Fibroblast of gingiva (primary cell): Measurements from ENCODE around the gene FGD5.

Experiments used
- DNase-seq: peaks from one replicate; pipeline ENCODE4 v3.0.0-alpha.2; 2011; ENCODE audit warnings: low read depth

The FGD5 gene

GRCh38 chr3:14827776-14828175 lies 9.0 kb downstream of the FGD5 start:
- no peak for DNase-seq

- DNase-seq, result no peak
These were observed 11.0 kb downstream of the FGD5 start for GRCh38 chr3:14829811-14830210.

- no peak for DNase-seq
These were observed 13.2 kb downstream of the FGD5 start for GRCh38 chr3:14831916-14832450.

GRCh38 chr3:14832975-14833722 lies 14.4 kb downstream of the FGD5 start:
- no peak for DNase-seq

GRCh38 chr3:14834121-14834520 lies 15.4 kb downstream of the FGD5 start:
- DNase-seq, result no peak

GRCh38 chr3:14834807-14835466 lies 16.2 kb downstream of the FGD5 start:
- DNase-seq, result no peak

GRCh38 chr3:14836049-14836468 lies 17.3 kb downstream of the FGD5 start:
- no peak for DNase-seq

GRCh38 chr3:14837186-14837877 lies 18.6 kb downstream of the FGD5 start:
- no peak for DNase-seq

GRCh38 chr3:14837878-14838258 lies 19.1 kb downstream of the FGD5 start:
- no peak for DNase-seq

- DNase-seq, result no peak
These were observed 20.5 kb downstream of the FGD5 start for GRCh38 chr3:14839236-14839635.

GRCh38 chr3:14841836-14842235 lies 23.1 kb downstream of the FGD5 start:
- no peak for DNase-seq

GRCh38 chr3:14842277-14842676 lies 23.5 kb downstream of the FGD5 start:
- DNase-seq, result no peak

- DNase-seq, result no peak
These were observed 24.6 kb downstream of the FGD5 start for GRCh38 chr3:14843321-14843720.

- DNase-seq, result no peak
These were observed 25.8 kb downstream of the FGD5 start for GRCh38 chr3:14844386-14845170.

GRCh38 chr3:14845180-14845579 lies 26.4 kb downstream of the FGD5 start:
- no peak for DNase-seq

- DNase-seq, result no peak
These were observed 27.1 kb downstream of the FGD5 start for GRCh38 chr3:14845826-14846225.

- DNase-seq, result no peak
These were observed 27.6 kb downstream of the FGD5 start for GRCh38 chr3:14846226-14846880.

GRCh38 chr3:14847613-14848541 lies 29.1 kb downstream of the FGD5 start:
- no peak for DNase-seq

- no peak for DNase-seq
These were observed 30.1 kb downstream of the FGD5 start for GRCh38 chr3:14848906-14849305.

- no peak for DNase-seq
These were observed 31.0 kb downstream of the FGD5 start for GRCh38 chr3:14849638-14850230.
